WTC11 (cell line): ENCODE data around the gene NMB. TPM values are rescaled to one million over a fixed set of nuclear protein-coding genes. Genes with fewer than 3 reads are reported as not detected.

Experiments
- ATAC-seq: fragments of 200-7000 bp; cut with Tn5 transposase; 2 replicates; pipeline ENCODE4 v1.10.0; 2021; ENCODE audit warnings: mild to moderate bottlenecking, moderate library complexity
- CTCF ChIA-PET: fragments of 300-600 bp; sonication (Branson Sonifier 250); formaldehyde crosslinking; loops from one replicate; lab custom pipeline; 2021; ENCODE audit warnings: antibody characterized with exemption; lab: Charles Lee
- POLR2A ChIA-PET: fragments of 350-600 bp; sonication (Branson Sonifier 250); formaldehyde crosslinking; loops from one replicate; lab custom pipeline; 2021; ENCODE audit warnings: antibody characterized with exemption; lab: Charles Lee
- DNase-seq: peaks from one replicate; pipeline ENCODE4 v3.0.0; 2021; ENCODE audit warnings: low spot score
- H3K27ac Mint-ChIP-seq: 2 replicates; pipeline ENCODE4 v1.8.0; 2021; ENCODE audit warnings: mixed read lengths
- H3K27me3 Mint-ChIP-seq: 2 replicates; pipeline ENCODE4 v1.8.0; 2021; ENCODE audit warnings: low read depth, mild to moderate bottlenecking, moderate library complexity, mixed read lengths
- H3K36me3 Mint-ChIP-seq: 2 replicates; pipeline ENCODE4 v1.8.0; 2021; ENCODE audit warnings: mixed read lengths
- H3K4me1 Mint-ChIP-seq: 2 replicates; pipeline ENCODE4 v1.8.0; 2022; ENCODE audit warnings: mixed read lengths
- H3K4me3 Mint-ChIP-seq: 2 replicates; pipeline ENCODE4 v1.8.0; 2021; ENCODE audit warnings: mild to moderate bottlenecking, moderate library complexity, mixed read lengths
- H3K9me3 Mint-ChIP-seq: 2 replicates; pipeline ENCODE4 v1.8.0; 2021; ENCODE audit warnings: mixed read lengths
- ATF1 ChIP-seq: sonication (generic); formaldehyde crosslinking; IDR thresholded peaks from 2 replicates; pipeline ENCODE4 v1.8.1; 2023; ENCODE audit warnings: mild to moderate bottlenecking, moderate library complexity, missing genetic modification reagents
- ATF6 ChIP-seq: sonication (generic); formaldehyde crosslinking; IDR thresholded peaks from 2 replicates; pipeline ENCODE4 v1.8.1; 2023; ENCODE audit warnings: mild to moderate bottlenecking, missing genetic modification reagents
- CTCF ChIP-seq: fragments of 200-600 bp; IDR thresholded peaks from 2 replicates; pipeline ENCODE4 v1.8.0; 2022; ENCODE audit warnings: antibody characterized with exemption
- ETV6 ChIP-seq: sonication (generic); formaldehyde crosslinking; IDR thresholded peaks from 2 replicates; pipeline ENCODE4 v1.8.1; 2022; ENCODE audit warnings: mild to moderate bottlenecking, missing genetic modification reagents
- GABPB1 ChIP-seq: sonication (generic); formaldehyde crosslinking; IDR thresholded peaks from 2 replicates; pipeline ENCODE4 v1.8.1; 2023; ENCODE audit warnings: mild to moderate bottlenecking, missing genetic modification reagents
- IRF2 ChIP-seq: sonication (generic); formaldehyde crosslinking; IDR thresholded peaks from 2 replicates; pipeline ENCODE4 v1.8.0; 2022; ENCODE audit warnings: low read depth, missing genetic modification reagents, borderline replicate concordance
- JUN ChIP-seq: sonication (generic); formaldehyde crosslinking; IDR thresholded peaks from 2 replicates; pipeline ENCODE4 v1.8.0; 2023; ENCODE audit warnings: mild to moderate bottlenecking, missing genetic modification reagents
- NR1H2 ChIP-seq: sonication (generic); formaldehyde crosslinking; IDR thresholded peaks from 2 replicates; pipeline ENCODE4 v1.9.0; 2021; ENCODE audit warnings: mild to moderate bottlenecking, moderate library complexity, missing genetic modification reagents
- NR3C1 ChIP-seq: sonication (generic); formaldehyde crosslinking; conservative IDR thresholded peaks from 2 replicates; pipeline ENCODE4 v1.8.1; 2023; ENCODE audit warnings: low read depth, mild to moderate bottlenecking, missing genetic modification reagents
- PRRX2 ChIP-seq: fragments of 250-450 bp; sonication (Bioruptor Pico); IDR thresholded peaks from 2 replicates; pipeline ENCODE4 v1.8.0; 2021; ENCODE audit warnings: mild to moderate bottlenecking
- SMAD4 ChIP-seq: sonication (generic); formaldehyde crosslinking; IDR thresholded peaks from 2 replicates; pipeline ENCODE4 v1.8.0; 2022; ENCODE audit warnings: mild to moderate bottlenecking, missing genetic modification reagents
- USF1 ChIP-seq: sonication (generic); formaldehyde crosslinking; IDR thresholded peaks from 2 replicates; pipeline ENCODE4 v1.8.0; 2022; ENCODE audit warnings: mild to moderate bottlenecking, missing genetic modification reagents
- ZNF138 ChIP-seq: sonication (generic); formaldehyde crosslinking; conservative IDR thresholded peaks from 2 replicates; pipeline ENCODE4 v1.8.1; 2022; ENCODE audit warnings: mild to moderate bottlenecking, moderate library complexity, missing genetic modification reagents
- ZNF232 ChIP-seq: sonication (generic); formaldehyde crosslinking; IDR thresholded peaks from 2 replicates; pipeline ENCODE4 v1.8.0; 2022; ENCODE audit warnings: mild to moderate bottlenecking, missing genetic modification reagents
- ZNF263 ChIP-seq: sonication (generic); formaldehyde crosslinking; IDR thresholded peaks from 2 replicates; pipeline ENCODE4 v1.8.1; 2022; ENCODE audit warnings: low read depth, mild to moderate bottlenecking, moderate library complexity, missing genetic modification reagents
- ZNF416 ChIP-seq: fragments of 250-450 bp; sonication (Bioruptor Pico); IDR thresholded peaks from 2 replicates; pipeline ENCODE4 v1.9.0; 2021; ENCODE audit warnings: mild to moderate bottlenecking, inconsistent platforms
- ZNF423 ChIP-seq: fragments of 250-450 bp; sonication (Bioruptor Pico); IDR thresholded peaks from 2 replicates; pipeline ENCODE4 v2.1.2; 2022; ENCODE audit warnings: mild to moderate bottlenecking, moderate library complexity
- total RNA-seq: library from RNA; stranded (reverse); gene quantifications from 3 replicates; pipeline ENCODE4 v1.2.3, GENCODE V29; 2021
- TF ChIP-seq, protein P1 (sequence below): sonication (generic); formaldehyde crosslinking; IDR thresholded peaks from 2 replicates; pipeline ENCODE4 v1.8.0; 2022; ENCODE audit warnings: mild to moderate bottlenecking, missing genetic modification reagents
- TF ChIP-seq, protein P2 (sequence below): fragments of 250-450 bp; sonication (Bioruptor Pico); IDR thresholded peaks from 2 replicates; pipeline ENCODE4 v2.1.2; 2022; ENCODE audit warnings: mild to moderate bottlenecking, moderate library complexity
- TF ChIP-seq, protein P3 (sequence below): sonication (generic); formaldehyde crosslinking; IDR thresholded peaks from 2 replicates; pipeline ENCODE4 v1.8.0; 2022; ENCODE audit warnings: missing genetic modification reagents

The NMB gene
- total RNA-seq, 1 experiment from 2014 or later = 14.9 TPM

GRCh38 chr15:84648539-84648938 is 9.5 kb downstream of the NMB start:
- peaks cover 58% of the 10 kb centered on the region for H3K36me3 Mint-ChIP-seq
- no peak for DNase-seq
- ChIA-PET POLR2A (no interaction called here), CTCF (interaction anchor here (0.5 to 1.4 kb wide), 5 partner anchors 10 to 129 kb away, joined by 3 to 6 read pairs (median 4); no protein-coding TSS in a partner anchor)
- TF ChIP-seq, protein P1, sequence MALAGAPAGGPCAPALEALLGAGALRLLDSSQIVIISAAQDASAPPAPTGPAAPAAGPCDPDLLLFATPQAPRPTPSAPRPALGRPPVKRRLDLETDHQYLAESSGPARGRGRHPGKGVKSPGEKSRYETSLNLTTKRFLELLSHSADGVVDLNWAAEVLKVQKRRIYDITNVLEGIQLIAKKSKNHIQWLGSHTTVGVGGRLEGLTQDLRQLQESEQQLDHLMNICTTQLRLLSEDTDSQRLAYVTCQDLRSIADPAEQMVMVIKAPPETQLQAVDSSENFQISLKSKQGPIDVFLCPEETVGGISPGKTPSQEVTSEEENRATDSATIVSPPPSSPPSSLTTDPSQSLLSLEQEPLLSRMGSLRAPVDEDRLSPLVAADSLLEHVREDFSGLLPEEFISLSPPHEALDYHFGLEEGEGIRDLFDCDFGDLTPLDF = no peak
- no peak for TF ChIP-seq ZNF416 (CRISPR knock-in tag)
- TF ChIP-seq PRRX2 (CRISPR knock-in tag) = no peak
- TF ChIP-seq JUN = no peak
- no peak for TF ChIP-seq GABPB1
- H3K27me3 Mint-ChIP-seq = no peaks in the 10 kb centered on the region
- no peak for ATAC-seq
- no peaks in the 10 kb centered on the region for H3K9me3 Mint-ChIP-seq
- no peak overlapping the region for H3K27ac Mint-ChIP-seq
- no peak overlapping the region for H3K4me3 Mint-ChIP-seq
- peaks cover 8% of the 10 kb centered on the region for H3K4me1 Mint-ChIP-seq

- H3K27me3 Mint-ChIP-seq = no peaks in the 10 kb centered on the region
- no peak overlapping the region for H3K4me3 Mint-ChIP-seq
- TF ChIP-seq NR3C1 (CRISPR knock-in tag) = no peak
- TF ChIP-seq ZNF232 (CRISPR knock-in tag) = no peak
- no peak for TF ChIP-seq ZNF263 (CRISPR knock-in tag)
- TF ChIP-seq ZNF423 (CRISPR knock-in tag) = no peak
- no peak for TF ChIP-seq CTCF
- no peak for TF ChIP-seq ATF1 (CRISPR knock-in tag)
- no peak for TF ChIP-seq ZNF138 (CRISPR knock-in tag)
- TF ChIP-seq IRF2 = no peak
- no peak for TF ChIP-seq ETV6
- no peak for DNase-seq
- POLR2A ChIA-PET = interaction anchor here (0.6 kb wide), 1 partner anchor 10 kb away, joined by 3 read pairs; the partner anchor contains the start of gene NMB
- peaks cover 3% of the 10 kb centered on the region; the same call in 1 of the 2 replicates for H3K4me1 Mint-ChIP-seq
- H3K36me3 Mint-ChIP-seq = peaks cover 66% of the 10 kb centered on the region
- no peak overlapping the region for H3K27ac Mint-ChIP-seq
- CTCF ChIA-PET = interaction anchor here (0.5 to 1.0 kb wide), 2 partner anchors 11 to 77 kb away, joined by 4 to 6 read pairs; no protein-coding TSS in a partner anchor
- ATAC-seq = no peak
- no peaks in the 10 kb centered on the region for H3K9me3 Mint-ChIP-seq
Measured at GRCh38 chr15:84647726-84648125, 10.3 kb downstream of the NMB start.

GRCh38 chr15:84645997-84646396 is 12.0 kb downstream of the NMB start:
- H3K36me3 Mint-ChIP-seq = peaks cover 62% of the 10 kb centered on the region
- DNase-seq = no peak
- H3K27me3 Mint-ChIP-seq = no peaks in the 10 kb centered on the region
- CTCF ChIA-PET = interaction anchor here (0.6 to 0.9 kb wide), 2 partner anchors 24 to 47 kb away, joined by 3 to 4 read pairs; no protein-coding TSS in a partner anchor
- H3K4me3 Mint-ChIP-seq = no peak overlapping the region
- H3K27ac Mint-ChIP-seq = no peak overlapping the region
- H3K4me1 Mint-ChIP-seq = no peaks in the 10 kb centered on the region
- POLR2A ChIA-PET = no interaction called here
- TF ChIP-seq, protein P2, sequence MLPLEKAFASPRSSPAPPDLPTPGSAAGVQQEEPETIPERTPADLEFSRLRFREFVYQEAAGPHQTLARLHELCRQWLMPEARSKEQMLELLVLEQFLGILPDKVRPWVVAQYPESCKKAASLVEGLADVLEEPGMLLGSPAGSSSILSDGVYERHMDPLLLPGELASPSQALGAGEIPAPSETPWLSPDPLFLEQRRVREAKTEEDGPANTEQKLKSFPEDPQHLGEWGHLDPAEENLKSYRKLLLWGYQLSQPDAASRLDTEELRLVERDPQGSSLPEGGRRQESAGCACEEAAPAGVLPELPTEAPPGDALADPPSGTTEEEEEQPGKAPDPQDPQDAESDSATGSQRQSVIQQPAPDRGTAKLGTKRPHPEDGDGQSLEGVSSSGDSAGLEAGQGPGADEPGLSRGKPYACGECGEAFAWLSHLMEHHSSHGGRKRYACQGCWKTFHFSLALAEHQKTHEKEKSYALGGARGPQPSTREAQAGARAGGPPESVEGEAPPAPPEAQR (CRISPR knock-in tag) = no peak
- TF ChIP-seq, protein P3, sequence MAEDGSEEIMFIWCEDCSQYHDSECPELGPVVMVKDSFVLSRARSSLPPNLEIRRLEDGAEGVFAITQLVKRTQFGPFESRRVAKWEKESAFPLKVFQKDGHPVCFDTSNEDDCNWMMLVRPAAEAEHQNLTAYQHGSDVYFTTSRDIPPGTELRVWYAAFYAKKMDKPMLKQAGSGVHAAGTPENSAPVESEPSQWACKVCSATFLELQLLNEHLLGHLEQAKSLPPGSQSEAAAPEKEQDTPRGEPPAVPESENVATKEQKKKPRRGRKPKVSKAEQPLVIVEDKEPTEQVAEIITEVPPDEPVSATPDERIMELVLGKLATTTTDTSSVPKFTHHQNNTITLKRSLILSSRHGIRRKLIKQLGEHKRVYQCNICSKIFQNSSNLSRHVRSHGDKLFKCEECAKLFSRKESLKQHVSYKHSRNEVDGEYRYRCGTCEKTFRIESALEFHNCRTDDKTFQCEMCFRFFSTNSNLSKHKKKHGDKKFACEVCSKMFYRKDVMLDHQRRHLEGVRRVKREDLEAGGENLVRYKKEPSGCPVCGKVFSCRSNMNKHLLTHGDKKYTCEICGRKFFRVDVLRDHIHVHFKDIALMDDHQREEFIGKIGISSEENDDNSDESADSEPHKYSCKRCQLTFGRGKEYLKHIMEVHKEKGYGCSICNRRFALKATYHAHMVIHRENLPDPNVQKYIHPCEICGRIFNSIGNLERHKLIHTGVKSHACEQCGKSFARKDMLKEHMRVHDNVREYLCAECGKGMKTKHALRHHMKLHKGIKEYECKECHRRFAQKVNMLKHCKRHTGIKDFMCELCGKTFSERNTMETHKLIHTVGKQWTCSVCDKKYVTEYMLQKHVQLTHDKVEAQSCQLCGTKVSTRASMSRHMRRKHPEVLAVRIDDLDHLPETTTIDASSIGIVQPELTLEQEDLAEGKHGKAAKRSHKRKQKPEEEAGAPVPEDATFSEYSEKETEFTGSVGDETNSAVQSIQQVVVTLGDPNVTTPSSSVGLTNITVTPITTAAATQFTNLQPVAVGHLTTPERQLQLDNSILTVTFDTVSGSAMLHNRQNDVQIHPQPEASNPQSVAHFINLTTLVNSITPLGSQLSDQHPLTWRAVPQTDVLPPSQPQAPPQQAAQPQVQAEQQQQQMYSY (CRISPR knock-in tag) = no peak
- TF ChIP-seq ZNF263 (CRISPR knock-in tag) (no peak), SMAD4 (CRISPR knock-in tag) (no peak), NR1H2 (CRISPR knock-in tag) (no peak), USF1 (CRISPR knock-in tag) (no peak), ATF6 (CRISPR knock-in tag) (no peak)
- no peaks in the 10 kb centered on the region for H3K9me3 Mint-ChIP-seq
- ATAC-seq = no peak
